GM18502 (cell line): Measurements from ENCODE around the gene PRM3.

Source experiments
- ATAC-seq: cut with Tn5 transposase; IDR thresholded peaks from one replicate; pipeline ENCODE4 v1.9.1; 2021; ENCODE audit warnings: mild to moderate bottlenecking; ENCODE audit not compliant: unreplicated experiment, poor library complexity

PRM3 gene

DNA sequence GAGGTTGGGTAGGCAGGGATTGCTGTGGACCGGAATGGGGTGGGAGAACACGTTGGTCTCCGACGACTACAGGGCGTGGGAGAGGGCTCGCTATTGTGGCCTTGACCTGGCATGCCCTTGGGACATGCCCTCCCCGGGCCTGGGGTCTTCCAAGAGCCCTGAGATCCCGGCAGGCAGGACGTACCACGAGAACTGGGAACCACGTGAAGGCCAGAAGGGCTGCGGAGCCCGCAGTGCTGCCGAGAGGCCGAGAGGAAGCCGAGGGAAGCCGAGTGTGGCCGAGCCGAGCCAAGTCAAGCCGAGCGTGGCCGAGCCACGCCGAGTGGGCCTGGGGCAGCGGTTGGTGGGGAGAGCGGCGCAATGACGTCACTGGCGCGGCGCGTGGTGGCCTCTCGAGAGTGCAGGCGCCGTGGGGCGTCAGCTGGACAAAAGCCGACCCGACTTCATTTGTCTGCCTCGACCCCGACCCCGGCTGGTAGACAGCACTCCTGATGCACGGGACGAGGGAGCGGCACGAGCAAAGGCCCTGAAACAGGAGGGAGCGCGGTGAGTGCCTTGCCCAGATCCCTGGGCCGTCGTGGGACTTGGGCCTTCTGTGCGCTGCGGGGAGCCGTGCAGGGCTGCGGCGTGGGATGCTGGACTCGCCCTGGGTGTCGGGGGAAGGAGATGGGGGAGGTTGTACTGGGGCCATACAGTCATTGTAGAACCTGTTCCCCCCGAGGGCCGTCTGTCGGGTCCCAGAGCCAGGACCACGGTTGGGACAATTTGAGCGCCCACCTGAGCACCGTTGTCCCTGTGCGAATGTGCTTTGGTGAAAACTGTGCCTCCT, 24.0 kb downstream of the PRM3 start:
- no peak for ATAC-seq

DNA sequence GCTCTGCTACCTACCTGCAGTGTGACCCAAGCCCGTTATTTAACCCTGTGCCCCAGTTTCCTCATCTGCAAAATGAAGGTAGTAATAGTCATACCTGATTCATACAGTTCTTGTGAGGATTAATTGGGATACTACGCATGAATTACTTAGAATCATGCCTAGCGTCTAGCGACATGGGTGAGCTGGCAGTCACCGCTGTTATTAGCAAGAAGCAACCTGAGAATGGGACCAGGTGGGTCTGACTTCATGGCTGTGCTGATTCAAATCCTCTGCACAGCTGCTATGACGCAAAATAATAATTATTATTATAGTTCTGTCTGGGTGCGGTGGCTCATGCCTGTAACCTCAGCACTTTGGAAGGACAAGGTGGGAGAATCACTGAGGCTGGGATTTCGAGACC, 25.3 kb downstream of the PRM3 start:
- no peak for ATAC-seq

DNA sequence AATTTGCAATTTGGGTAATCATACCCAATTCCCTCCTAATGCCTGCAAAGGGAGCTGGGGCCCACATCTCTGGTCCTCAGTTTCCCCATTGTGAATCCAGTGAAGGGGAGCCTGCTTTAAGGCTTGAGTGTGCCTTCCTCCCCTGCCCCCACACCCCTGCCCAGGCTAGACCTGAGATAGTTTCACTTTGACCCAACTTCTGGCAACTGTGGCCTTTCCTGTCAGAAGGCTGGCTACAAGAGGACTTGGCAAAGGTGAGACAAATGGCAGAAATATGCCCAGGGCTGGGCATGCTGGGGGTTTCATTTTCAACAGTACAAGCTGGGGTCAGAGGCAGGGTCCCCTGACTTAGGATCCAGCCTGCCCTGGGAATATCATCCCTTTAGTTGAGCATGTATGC, 27.4 kb downstream of the PRM3 start:
- no peak for ATAC-seq

DNA sequence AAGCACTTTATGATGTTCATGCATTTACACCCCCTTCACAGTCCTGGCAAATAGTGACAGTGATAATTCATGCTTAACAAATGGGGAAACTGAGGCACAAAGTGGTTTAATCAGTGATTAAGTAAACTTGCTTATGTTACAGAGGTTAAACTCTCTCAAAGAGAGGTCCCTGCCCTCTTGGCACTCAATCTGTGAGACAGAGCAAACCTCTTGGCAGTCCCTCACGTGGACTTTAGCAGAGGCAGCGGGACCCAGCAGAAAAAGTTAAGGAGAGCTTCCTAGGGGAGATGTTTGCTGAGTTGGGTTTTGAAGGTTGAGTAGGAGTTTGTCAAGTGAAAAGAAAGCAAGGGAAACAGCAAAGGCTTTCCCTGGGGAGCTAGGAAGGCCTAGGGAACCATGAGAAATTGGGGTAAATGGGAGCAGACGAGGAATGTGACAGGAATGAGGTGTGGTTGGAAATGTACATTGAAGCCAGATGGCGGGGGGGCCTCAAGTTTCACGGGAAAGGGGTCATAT, 28.1 kb downstream of the PRM3 start:
- no peak for ATAC-seq

DNA sequence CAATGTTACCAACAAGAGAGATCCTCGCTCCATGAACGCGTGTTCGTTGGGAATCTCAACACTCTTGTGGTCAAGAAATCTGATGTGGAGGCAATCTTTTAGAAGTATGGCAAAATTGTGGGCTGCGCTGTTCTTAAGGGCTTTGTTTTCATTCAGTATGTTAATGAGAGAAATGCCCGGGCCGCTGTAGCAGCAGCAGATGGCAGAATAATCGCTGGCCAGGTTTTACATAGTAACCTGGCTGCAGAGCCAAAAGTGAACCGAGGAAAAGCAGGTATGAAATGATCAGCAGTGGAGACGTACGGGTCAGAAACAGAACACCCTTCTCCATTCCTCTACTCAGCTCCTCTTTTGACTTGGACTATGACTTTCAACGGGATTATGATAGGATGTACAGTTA, 30.8 kb downstream of the PRM3 start:
- ATAC-seq: no peak

DNA sequence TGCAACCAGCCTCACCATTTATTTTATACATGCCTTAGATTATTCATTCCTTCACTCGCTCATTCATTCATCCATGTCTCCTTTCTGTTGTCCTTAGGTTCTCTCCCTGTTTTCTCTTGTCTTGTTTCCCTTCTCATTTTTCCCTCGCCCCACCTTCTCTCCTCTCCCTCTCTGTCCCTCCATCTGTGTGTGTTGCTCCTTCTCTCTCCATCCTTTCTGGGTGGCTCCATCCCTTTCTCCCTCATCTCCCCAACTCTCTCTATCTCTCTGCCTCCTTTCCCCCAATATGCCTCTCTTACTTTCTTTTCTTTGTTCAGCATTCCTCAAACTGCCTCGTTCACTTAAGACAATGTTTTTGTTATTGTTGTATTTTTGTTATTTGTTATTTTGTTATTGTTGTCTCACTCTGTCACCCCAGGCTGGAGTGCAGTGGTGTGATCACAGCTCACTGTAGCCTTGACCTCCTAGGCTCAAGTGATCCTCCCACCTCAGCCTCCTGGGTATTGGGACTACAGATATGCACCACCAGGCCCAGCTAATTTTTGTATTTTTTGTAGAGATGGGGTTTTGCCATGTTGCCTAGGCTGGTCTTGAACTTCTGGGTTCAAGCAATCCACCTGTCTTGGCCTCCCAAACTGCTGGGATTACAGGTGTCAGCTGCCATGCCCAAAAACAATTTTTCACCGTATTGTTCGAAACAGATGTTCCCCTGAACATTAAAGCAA, 31.8 kb downstream of the PRM3 start:
- no peak for ATAC-seq

DNA sequence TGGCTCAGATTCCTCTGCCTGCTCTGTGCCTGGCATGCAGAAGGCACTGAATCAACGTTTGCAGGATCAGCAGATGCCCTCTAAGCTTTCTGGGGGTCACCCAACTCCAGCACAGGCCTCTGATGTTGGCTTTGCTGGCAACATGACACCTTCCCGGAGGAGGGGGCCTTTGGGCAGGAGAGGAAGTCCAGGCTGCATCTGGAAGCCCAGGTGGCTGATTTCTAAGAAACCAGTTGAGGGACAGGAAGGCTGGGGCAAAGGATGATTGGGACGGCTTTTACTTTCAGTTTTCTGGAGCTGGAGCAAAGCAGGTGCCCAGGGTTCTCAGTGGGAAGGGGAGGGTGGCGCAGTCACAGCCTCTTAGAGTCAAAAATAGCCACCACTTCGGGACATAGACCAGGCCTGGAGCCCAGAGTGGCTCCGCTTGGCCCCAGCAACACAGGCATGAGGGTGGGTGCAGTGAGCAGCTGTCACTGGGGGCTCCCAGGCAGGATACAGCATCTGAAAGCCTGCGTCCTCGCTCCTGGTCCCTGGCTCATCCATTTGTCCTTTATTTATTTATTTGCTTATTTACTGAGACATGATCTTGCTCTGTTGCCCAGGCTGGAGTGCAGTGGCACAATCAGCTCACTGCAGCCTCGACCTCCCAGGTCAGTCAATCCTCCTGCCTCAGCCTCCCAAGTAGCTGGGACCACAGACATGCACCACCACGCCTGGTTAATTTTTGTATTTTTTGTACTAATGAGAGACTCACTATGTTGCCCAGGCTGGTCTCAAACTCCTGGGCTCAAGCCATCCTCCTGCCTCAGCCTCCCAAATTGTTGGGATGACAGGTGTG, 32.6 kb downstream of the PRM3 start:
- no peak for ATAC-seq

DNA sequence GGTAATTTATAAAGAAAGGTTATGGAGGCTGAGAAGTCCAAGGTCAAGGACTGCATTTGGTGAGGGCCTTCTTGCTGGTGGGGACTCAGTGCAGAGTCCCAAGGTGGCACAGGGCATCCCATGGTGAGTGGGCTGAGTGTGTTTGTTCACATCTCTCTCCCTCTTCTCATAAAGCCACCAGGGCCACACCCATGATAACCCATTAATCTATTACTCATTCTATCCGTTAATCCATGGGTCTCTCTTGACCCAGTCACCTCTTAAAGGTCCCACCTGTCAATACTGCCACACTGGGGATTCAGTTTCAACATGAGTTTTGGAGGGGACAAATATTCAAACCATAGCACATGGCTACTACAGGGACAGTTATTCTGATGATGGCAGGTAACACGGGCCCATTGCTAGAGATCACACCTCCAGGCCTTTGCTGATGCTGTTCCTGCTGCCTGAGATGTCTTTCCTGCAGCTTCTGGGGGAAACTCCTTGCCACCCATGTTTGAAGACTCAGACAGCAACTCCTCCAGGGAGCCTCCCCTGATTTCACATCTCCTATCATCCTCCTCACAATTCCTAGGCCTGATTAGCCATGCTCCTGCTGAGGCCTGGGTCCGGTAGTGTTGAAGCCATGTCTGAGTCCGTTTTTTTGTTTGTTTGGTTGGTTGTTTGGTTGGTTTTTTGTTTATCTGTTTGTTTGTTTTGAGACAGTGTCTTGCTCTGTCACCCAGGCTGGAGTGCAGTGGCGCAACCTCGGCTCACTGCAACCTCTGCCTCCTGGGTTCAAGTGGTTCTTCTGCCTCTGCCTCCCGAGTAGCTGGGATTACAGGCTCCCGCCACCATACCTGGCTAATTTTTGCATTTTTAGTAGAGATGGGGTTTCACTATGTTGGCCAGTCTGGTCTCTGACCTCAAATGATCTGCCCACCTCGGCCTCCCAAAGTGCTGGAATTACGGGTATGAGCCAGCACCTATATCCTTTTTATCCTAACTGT, 33.5 kb downstream of the PRM3 start:
- no peak for ATAC-seq

DNA sequence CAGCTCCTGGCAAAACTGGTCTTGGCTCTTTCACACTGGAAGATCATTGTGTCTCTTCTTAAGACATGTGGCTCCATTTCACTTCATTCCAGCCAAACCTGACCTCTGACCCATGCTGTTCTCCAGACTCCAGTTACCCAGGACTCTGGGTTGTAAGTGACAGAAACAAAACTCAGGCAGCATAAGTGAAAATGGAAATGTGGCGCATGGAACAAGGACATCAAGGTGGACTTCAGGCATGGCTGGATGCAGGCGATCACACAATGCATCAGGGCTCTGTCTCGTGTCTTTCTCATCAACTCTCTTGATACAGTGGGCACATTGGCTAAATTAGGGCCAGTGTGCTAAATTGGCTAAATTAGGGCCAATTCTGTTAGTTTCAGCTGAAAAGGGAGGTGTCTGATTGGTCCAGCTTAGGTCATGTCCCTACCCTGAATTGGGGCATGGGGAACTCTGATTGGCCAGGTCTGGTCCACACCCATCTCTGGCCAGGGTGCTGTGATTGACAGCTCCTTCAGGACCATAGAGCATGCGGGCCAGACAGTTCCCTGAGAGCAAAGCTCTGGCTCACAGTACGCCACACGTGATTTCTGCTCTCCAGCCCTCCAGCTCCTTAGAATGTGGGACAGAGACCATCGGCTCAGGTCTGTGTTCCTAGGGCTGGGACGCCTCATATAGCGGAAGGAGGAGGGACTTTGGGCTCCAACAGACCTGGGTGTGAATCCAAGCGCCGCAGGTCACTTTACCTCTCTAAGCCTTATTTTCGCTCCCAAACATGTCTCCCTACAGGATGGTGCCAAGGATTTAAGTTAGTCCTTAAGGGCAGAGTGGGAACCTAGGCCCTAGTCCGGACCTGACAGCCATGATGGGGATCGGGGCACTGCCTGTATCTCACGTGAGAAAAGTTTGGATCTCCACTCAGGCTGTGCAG, 34.9 kb downstream of the PRM3 start:
- ATAC-seq: no peak

DNA sequence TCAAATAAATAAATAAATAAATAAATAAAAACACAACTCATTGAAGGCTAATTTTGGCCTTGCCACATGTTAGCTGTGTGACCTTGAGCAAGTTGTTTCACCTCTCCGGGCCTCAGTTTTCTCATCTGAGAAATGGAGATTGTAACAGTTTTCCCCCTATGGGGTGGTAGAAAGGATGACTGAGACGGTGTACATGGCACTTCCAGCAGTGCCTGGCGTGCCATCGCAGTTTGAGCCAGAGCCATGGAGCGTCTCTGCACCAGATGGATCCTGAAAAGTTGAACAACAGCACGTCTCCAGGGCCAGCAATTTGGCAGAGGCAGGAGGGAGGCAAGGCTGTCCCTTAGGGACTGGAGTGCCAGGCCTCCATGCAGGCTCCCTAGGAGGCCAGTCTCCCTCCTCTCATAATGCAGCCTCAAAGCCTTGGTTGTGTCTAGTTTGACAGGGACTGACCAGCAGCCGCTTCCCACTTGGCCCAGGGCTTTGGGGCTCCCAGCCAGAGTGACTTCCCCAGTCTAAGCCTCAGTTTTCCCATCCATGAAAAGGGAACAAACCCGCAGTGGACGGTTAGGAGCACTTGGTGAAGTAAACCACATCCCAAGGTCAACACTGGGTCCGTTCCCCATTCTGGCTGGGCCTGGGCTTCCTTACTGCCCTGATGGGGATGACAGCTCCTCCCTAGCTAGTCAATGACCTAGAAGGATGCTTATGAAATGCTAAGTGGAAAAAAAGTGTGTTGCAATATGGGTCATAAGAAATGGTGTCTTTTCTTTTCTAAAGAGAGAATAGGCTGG, 36.8 kb downstream of the PRM3 start:
- ATAC-seq: no peak

DNA sequence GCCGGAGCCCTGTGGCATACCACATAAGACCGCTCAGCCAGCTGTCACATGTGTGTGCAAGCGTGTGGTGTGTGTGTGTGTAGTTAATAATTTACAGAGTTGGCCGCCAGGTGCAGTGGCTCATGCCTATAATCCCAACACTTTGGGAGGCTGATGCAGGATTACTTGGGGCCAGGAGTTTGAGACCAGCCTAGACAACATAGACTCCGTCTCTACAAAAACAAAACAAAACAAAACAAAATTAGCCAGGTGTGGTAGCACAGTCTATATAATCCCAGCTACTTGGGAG, 37.8 kb downstream of the PRM3 start:
- no peak for ATAC-seq

DNA sequence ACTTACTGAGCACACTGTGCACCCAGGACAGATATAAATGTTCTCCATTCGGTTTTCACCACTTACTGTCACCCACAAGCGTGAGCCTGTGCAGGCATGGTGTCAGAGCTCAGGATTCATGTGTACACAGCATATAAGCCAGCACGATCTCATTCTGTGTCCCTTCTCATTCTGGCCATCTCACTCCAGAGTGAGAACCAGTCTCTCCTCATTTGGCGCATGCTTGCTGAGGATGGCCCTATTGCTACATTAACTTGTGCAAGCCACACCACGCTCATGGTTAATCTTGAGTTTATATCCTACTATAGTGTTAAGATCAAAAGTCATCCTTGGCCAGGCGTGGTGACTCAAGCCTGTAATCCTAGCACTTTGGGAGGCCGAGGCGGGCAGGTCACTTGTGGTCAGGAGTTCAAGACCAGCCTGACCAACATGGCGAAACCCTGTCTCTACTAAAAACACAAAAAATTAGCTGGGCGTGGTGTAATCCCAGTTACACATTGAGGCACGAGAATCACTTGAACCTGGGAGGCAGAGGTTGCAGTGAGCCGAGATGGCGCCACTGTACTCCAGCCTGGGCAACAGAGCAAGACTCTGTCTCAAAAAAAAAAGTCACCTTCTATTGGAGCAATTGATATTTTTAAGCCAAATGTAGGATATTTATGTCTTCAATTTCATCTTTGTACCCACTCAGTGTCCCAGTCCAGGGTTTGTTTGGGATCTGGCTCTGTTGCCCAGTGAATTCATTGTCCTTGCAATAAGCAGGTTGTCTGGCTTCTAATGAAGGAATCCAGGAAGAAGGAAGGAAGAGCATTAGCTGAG, 38.3 kb downstream of the PRM3 start:
- ATAC-seq: no peak

DNA sequence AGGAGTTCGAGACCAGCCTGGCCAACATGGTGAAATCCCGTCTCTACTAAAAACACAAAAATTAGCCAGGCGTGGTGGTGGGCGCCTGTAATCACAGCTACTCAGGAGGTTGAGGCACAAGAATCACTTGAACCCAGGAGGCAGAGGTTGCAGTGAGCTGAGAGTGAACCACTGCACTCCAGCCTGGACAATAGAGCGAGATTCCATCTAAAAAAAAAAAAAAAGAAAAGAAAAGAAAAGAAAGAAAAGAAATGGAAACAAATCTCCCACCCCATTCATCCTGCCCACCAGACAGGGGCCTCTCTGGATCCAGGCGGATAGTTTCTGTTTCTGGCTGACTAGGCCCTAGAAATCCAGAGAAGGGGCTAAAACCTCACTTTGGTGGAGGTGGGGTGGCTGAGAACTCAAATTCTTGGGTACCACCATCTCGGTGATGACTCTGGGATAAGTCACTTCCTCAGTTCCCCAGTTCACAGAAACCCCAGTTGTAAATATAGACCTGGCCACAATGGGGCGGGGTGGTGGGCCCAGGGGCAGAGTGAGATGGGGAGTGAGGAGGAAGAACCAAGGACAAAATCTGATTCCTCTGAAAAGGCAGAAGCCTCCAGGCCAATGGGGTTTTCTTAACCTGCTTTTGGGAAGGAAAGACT, 39.6 kb downstream of the PRM3 start:
- no peak for ATAC-seq

DNA sequence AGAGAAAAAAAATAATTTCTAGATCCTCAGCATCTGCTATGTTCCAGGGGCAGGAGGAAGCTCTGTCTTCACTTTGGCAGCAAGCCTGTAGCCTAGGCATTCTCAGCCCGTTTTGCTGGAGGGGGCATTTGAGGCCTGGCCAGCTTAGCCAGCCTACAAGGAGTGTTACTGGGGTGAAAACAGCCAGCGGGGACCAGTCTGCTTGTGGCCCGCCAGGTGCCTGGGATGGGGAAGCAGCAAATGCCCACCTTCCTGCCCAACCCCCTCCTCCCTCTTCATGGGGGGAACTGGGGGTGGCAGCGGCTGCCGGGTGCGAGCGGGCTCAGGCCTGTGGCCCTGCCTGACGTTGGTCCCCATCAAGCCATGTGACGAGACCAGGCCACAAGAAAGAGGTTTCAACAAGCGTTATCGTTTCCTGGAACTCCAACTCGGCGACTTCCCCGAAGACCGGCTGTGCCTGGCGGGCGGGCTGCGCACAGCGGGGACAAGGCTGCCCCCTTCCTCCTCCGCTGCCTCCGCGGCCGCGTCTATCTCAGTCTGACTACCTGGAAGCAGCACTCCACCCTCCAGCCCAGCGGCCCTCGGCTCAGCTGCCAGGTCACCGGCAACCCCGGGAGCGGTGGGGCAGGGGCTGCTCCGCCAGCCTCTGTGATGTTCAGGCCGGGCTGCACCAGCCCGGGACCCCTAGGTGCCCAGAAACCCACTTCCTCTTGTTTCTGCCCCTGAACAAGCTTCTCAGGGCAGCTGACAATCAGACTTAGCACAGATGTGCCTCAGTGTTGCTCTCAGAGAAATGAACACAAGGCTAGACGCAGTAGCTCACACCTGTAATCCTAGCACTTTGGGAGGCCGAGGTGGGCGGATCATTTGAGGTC, 40.3 kb downstream of the PRM3 start:
- ATAC-seq: peak; percentile 67

DNA sequence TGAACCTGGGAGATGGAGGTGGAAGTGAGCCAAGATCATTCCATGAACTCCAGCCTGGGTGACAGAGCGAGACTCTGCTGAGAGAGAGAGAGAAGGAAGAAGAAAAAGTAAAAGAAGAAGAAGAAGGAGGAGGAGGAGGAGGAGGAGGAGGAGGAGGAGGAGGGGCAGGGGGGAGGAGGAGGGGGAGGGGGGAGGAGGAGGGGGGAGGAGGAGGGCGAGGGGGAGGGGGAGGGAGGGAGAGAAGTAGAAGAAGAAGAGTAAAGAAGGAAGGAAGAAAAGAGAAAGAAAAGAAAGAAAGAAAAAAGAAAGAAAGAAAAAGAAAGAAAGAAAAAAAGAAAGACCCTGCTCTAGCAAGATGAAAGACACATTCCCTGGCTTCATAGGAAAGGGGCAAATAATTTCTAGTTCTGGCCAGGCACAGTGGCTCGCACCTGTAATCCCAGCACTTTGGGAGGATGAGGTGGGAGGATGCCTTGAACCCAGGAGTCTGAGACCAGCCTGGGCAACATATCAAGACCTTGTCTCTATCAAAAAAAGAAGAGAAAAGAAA, 41.1 kb downstream of the PRM3 start:
- no peak for ATAC-seq
